Cerebellar nuclear complex (tissue), 1 donor: ENCODE data around the gene TSSK1B.
"Not testable (repeated sequence)": the region's sequence is repeated elsewhere in the genome, so short reads cannot be mapped to it uniquely, and the experiment has no call there.

Experiments
- DNase-seq, 2 experiments: peaks; one replicate each; lab custom pipeline; 2025; lab: John Stamatoyannopoulos, UW

TSSK1B gene

GRCh38 chr5:113434889-113435288 lies at the start of gene TSSK1B:
TSS of gene TSSK1B (minus strand) at chr5:113434989. CDS start at chr5:113434839, 150 bp downstream.
- no peak for DNase-seq

GRCh38 chr5:113480243-113480642 lies 45.5 kb upstream of the TSSK1B start:
- no peak for DNase-seq

- no peak for DNase-seq
Observed at GRCh38 chr5:113478691-113479090, 43.9 kb upstream of the TSSK1B start.

- DNase-seq = no peak
Observed at GRCh38 chr5:113474100-113474728, 39.4 kb upstream of the TSSK1B start.

GRCh38 chr5:113463032-113463431 lies 28.2 kb upstream of the TSSK1B start:
- DNase-seq = no peak

GRCh38 chr5:113457106-113457505 lies 22.3 kb upstream of the TSSK1B start:
- DNase-seq = not testable (repeated sequence)

- no peak for DNase-seq
Observed at GRCh38 chr5:113452941-113453340, 18.2 kb upstream of the TSSK1B start.

- DNase-seq = no peak
Observed at GRCh38 chr5:113451797-113452196, 17.0 kb upstream of the TSSK1B start.

- DNase-seq = no peak
Observed at GRCh38 chr5:113450929-113451328, 16.1 kb upstream of the TSSK1B start.

GRCh38 chr5:113450462-113450861 lies 15.7 kb upstream of the TSSK1B start:
- no peak for DNase-seq

- no peak for DNase-seq
Observed at GRCh38 chr5:113448252-113448651, 13.5 kb upstream of the TSSK1B start.

GRCh38 chr5:113447498-113448050 lies 12.8 kb upstream of the TSSK1B start:
- peak in 1 of 2 experiments; percentile 50 for DNase-seq

- no peak for DNase-seq
Observed at GRCh38 chr5:113446358-113446927, 11.7 kb upstream of the TSSK1B start.

- no peak for DNase-seq
Observed at GRCh38 chr5:113437111-113437510, 2.3 kb upstream of the TSSK1B start.

- DNase-seq = no peak
Observed at GRCh38 chr5:113435575-113435974, 786 bp upstream of the TSSK1B start.

GRCh38 chr5:113433862-113434612 lies 752 bp downstream of the TSSK1B start:
- no peak for DNase-seq

GRCh38 chr5:113433071-113433470 lies 1.7 kb downstream of the TSSK1B start:
- DNase-seq = no peak

- DNase-seq = no peak
Observed at GRCh38 chr5:113427871-113428574, 6.8 kb downstream of the TSSK1B start.

GRCh38 chr5:113425909-113426308 lies 8.9 kb downstream of the TSSK1B start:
- DNase-seq = peak in 1 of 2 experiments; percentile 56

- no peak for DNase-seq
Observed at GRCh38 chr5:113421693-113422092, 13.1 kb downstream of the TSSK1B start.

- no peak for DNase-seq
Observed at GRCh38 chr5:113405530-113405929, 29.3 kb downstream of the TSSK1B start.

- no peak for DNase-seq
Observed at GRCh38 chr5:113404269-113404668, 30.5 kb downstream of the TSSK1B start.
